ENCODE measurements around the gene MIPEP. TPM values are rescaled to one million over a fixed set of nuclear protein-coding genes. Genes with fewer than 3 reads are reported as not detected.

Gene MIPEP
- polyA plus RNA-seq, 2 of the 4 experiments (the other 2 are of a cell fraction) = 21.6 to 32.8 TPM

DNA sequence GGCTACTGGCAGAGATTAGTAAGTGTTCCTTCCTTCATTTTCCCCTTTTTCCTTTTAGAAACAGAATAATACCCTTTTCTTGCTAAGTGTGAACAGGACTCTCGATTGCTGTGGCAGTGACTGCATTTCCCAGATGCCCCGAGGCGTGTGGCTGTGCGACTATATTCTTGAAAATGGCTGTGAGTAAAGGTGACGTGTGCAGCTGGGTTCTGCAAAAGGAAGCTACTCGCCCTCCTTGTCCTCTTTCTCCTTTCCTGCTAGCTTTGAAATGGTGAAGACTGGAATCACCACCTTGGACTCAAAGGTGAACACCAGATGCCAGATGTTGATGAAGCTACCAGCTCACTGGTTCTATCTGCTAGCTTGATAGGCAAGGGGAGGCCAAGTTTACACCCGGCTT is 121.4 kb downstream of the MIPEP start (continued):
- TF ChIP-seq HOXB13 (CRISPR knock-in tag; IDR thresholded peaks at IDR 0.05; ENCODE audit: low read depth) = no peak
- TF ChIP-seq POLR2AphosphoS2 (conservative IDR thresholded peaks at IDR 0.05; ENCODE audit: low read length) = no peak
- no peak for TF ChIP-seq RAD21 (conservative IDR thresholded peaks at IDR 0.05 in 1 of 2, IDR thresholded peaks at IDR 0.05 in 1 of 2)
- TF ChIP-seq EHMT2 (IDR thresholded peaks at IDR 0.05; ENCODE audit: low read depth) = no peak

DNA sequence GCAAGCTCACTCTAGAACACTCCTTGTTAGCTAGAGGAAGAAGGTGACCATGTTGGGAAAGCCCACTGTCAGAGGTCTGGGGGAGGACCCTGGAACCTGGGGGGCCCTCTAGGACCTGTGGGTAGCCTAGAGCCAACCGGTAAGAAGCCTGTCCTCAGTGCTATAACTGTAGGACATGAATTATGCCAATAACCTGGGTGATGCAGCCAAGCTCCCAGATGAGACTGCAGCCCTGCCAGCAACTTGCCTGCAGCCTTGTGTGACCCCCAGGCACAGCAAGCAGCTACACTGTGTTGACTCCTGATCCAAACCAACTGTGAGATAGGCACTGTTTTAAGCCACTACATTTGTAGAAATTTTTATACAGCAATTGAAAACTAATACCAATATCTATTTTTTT is 122.3 kb downstream of the MIPEP start:
- Histone ChIP-seq H3K9me3 (no peaks in the 10 kb centered on the region), H3K27ac (no peak overlapping the region), H3K4me2 (no peak overlapping the region), H3K4me1 (peaks cover 5% of the 10 kb centered on the region; the same call in 2 of the 3 replicates), H3K4me3 (no peak overlapping the region)
- ATAC-seq = no peak
- FAIRE-seq = no peak
- no peak for DNase-seq (ENCODE audit: low read depth in 1 of 2, low spot score in 1 of 2)
- POLR2A ChIA-PET = no interaction called here
- CTCF ChIA-PET = no interaction called here
- TF ChIP-seq, protein P1, sequence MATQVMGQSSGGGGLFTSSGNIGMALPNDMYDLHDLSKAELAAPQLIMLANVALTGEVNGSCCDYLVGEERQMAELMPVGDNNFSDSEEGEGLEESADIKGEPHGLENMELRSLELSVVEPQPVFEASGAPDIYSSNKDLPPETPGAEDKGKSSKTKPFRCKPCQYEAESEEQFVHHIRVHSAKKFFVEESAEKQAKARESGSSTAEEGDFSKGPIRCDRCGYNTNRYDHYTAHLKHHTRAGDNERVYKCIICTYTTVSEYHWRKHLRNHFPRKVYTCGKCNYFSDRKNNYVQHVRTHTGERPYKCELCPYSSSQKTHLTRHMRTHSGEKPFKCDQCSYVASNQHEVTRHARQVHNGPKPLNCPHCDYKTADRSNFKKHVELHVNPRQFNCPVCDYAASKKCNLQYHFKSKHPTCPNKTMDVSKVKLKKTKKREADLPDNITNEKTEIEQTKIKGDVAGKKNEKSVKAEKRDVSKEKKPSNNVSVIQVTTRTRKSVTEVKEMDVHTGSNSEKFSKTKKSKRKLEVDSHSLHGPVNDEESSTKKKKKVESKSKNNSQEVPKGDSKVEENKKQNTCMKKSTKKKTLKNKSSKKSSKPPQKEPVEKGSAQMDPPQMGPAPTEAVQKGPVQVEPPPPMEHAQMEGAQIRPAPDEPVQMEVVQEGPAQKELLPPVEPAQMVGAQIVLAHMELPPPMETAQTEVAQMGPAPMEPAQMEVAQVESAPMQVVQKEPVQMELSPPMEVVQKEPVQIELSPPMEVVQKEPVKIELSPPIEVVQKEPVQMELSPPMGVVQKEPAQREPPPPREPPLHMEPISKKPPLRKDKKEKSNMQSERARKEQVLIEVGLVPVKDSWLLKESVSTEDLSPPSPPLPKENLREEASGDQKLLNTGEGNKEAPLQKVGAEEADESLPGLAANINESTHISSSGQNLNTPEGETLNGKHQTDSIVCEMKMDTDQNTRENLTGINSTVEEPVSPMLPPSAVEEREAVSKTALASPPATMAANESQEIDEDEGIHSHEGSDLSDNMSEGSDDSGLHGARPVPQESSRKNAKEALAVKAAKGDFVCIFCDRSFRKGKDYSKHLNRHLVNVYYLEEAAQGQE (IDR thresholded peaks at IDR 0.05) = no peak
- TF ChIP-seq HOXA7 (CRISPR knock-in tag; IDR thresholded peaks at IDR 0.05) (no peak), RARB (CRISPR knock-in tag; IDR thresholded peaks at IDR 0.05) (no peak), RCOR1 (IDR thresholded peaks at IDR 0.05; ENCODE audit: low read depth, low read length) (no peak), CHD2 (IDR thresholded peaks at IDR 0.05; ENCODE audit: low read length, partially characterized antibody) (no peak), JUN (IDR thresholded peaks at IDR 0.05) (no peak), SREBF2 (IDR thresholded peaks at IDR 0.05) (no peak), RAD21 (conservative IDR thresholded peaks at IDR 0.05 in 1 of 2, IDR thresholded peaks at IDR 0.05 in 1 of 2) (no peak)
- TF ChIP-seq, protein P2, sequence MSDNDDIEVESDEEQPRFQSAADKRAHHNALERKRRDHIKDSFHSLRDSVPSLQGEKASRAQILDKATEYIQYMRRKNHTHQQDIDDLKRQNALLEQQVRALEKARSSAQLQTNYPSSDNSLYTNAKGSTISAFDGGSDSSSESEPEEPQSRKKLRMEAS (IDR thresholded peaks at IDR 0.05) = no peak
- TF ChIP-seq, protein P3, sequence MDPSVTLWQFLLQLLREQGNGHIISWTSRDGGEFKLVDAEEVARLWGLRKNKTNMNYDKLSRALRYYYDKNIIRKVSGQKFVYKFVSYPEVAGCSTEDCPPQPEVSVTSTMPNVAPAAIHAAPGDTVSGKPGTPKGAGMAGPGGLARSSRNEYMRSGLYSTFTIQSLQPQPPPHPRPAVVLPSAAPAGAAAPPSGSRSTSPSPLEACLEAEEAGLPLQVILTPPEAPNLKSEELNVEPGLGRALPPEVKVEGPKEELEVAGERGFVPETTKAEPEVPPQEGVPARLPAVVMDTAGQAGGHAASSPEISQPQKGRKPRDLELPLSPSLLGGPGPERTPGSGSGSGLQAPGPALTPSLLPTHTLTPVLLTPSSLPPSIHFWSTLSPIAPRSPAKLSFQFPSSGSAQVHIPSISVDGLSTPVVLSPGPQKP (IDR thresholded peaks at IDR 0.05; ENCODE audit: low read depth, low read length) = no peak
- WGBS (ENCODE audit: missing lambda C conversion rate) = no CpG with 5 or more reads among the region's 1 CpG

DNA sequence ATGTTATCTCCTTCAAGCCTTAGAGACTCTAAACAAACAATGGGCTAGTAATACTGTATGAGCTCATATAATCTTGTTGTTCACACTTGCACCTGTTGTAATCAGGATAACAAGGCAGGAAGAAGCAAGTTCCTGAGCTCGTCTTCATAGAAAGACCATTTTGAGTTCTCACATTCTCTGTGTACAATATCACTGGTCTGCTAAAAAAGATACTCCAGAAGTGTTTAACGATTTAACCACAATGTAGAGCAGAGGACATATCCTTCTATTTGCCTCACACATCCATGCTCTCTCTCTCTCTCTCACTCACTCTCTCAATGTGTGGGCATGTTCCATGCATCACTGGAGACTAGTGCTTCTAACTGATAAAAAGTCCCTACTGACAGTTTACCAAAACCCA is 122.9 kb downstream of the MIPEP start:
- POLR2A ChIA-PET = no interaction called here
- Histone ChIP-seq H3K4me2 (no peak overlapping the region), H3K27ac (no peak overlapping the region), H3K4me1 (no peaks in the 10 kb centered on the region), H3K4me3 (no peak overlapping the region), H3K9me3 (no peaks in the 10 kb centered on the region)
- FAIRE-seq = no peak
- CTCF ChIA-PET = no interaction called here
- TF ChIP-seq JUN (IDR thresholded peaks at IDR 0.05) (no peak), ZFP36 (IDR thresholded peaks at IDR 0.05; ENCODE audit: borderline replicate concordance, partially characterized antibody) (no peak), NPAS2 (CRISPR knock-in tag; IDR thresholded peaks at IDR 0.05; ENCODE audit: borderline replicate concordance) (no peak), RCOR1 (IDR thresholded peaks at IDR 0.05; ENCODE audit: low read depth, low read length) (no peak), TP53 (CRISPR knock-in tag; IDR thresholded peaks at IDR 0.05) (no peak), BHLHE40 (IDR thresholded peaks at IDR 0.05; ENCODE audit: low read depth, low read length) (no peak), TFCP2L1 (CRISPR knock-in tag; IDR thresholded peaks at IDR 0.05) (no peak), PHF8 (IDR thresholded peaks at IDR 0.05; ENCODE audit: borderline replicate concordance, low read depth) (no peak), GATA3 (IDR thresholded peaks at IDR 0.05; ENCODE audit: borderline replicate concordance) (no peak), SREBF2 (IDR thresholded peaks at IDR 0.05) (no peak), CBX2 (IDR thresholded peaks at IDR 0.05; ENCODE audit: borderline replicate concordance, low read depth) (no peak), HOXB13 (CRISPR knock-in tag; IDR thresholded peaks at IDR 0.05; ENCODE audit: low read depth) (no peak), NFE2L2 (conservative IDR thresholded peaks at IDR 0.05; ENCODE audit: low read length) (no peak), FOSB (CRISPR knock-in tag; IDR thresholded peaks at IDR 0.05) (no peak), MYC (IDR thresholded peaks at IDR 0.05; ENCODE audit: borderline replicate concordance, low read length) (no peak), FOXS1 (CRISPR knock-in tag; IDR thresholded peaks at IDR 0.05) (no peak)
- TF ChIP-seq, protein P4, sequence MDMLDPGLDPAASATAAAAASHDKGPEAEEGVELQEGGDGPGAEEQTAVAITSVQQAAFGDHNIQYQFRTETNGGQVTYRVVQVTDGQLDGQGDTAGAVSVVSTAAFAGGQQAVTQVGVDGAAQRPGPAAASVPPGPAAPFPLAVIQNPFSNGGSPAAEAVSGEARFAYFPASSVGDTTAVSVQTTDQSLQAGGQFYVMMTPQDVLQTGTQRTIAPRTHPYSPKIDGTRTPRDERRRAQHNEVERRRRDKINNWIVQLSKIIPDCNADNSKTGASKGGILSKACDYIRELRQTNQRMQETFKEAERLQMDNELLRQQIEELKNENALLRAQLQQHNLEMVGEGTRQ (IDR thresholded peaks at IDR 0.05) = no peak
- TF ChIP-seq, protein P5, sequence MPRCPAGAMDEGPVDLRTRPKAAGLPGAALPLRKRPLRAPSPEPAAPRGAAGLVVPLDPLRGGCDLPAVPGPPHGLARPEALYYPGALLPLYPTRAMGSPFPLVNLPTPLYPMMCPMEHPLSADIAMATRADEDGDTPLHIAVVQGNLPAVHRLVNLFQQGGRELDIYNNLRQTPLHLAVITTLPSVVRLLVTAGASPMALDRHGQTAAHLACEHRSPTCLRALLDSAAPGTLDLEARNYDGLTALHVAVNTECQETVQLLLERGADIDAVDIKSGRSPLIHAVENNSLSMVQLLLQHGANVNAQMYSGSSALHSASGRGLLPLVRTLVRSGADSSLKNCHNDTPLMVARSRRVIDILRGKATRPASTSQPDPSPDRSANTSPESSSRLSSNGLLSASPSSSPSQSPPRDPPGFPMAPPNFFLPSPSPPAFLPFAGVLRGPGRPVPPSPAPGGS (IDR thresholded peaks at IDR 0.05) = no peak
- 87% methylated on average over 2 of the region's 2 CpGs for WGBS (ENCODE audit: missing lambda C conversion rate)
- ATAC-seq = no peak
- no peak for DNase-seq (ENCODE audit: low read depth in 1 of 2, low spot score in 1 of 2)
